ENCODE results near the gene FBXO41. TPM values are rescaled to one million over a fixed set of nuclear protein-coding genes. Genes with fewer than 3 reads are reported as not detected.

Gene FBXO41
- total RNA-seq, 4 donors from 2014 or later = 1.7 to 6.0 (median 4.2) TPM

DNA sequence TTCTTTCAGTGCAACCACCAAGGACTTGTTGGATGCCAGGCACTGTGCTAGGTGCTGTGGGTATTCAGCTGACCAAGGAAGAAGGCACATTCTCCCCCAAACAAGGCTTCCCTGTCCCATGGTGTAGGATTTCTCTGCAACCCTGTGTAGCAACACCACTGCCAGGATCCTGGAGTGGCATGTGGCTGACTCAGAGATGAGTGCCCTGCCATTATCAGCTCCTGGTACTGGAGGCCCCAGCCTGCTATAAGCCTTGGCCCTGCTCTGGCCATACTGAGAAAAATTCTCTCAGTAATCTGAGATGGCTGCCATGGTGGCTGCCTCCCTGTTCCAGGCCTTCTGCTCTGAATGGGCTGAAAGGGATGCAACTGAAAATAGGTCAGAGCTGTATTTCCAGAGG lies 66.0 kb downstream of the FBXO41 start:
- H3K27ac ChIP-seq (replicated peaks in 1 of 4) = no peak overlapping the region
- no peak overlapping the region for H3K4me3 ChIP-seq
- no peaks in the 10 kb centered on the region for H3K9me3 ChIP-seq
- H3K27me3 ChIP-seq = no peaks in the 10 kb centered on the region
- TF ChIP-seq EP300 (IDR thresholded peaks at IDR 0.05) = no peak
- no peak for TF ChIP-seq CTCF (IDR thresholded peaks at IDR 0.05)
- no peak for TF ChIP-seq POLR2AphosphoS5 (IDR thresholded peaks at IDR 0.05)
- no peak for TF ChIP-seq POLR2A (IDR thresholded peaks at IDR 0.05; ENCODE audit: low read depth)
- no peak for DNase-seq (ENCODE audit: extremely low spot score)
- peaks cover 10 to 51% (median 45%) of the 10 kb centered on the region in 4 donors for H3K36me3 ChIP-seq
- H3K4me1 ChIP-seq = peaks cover 4 to 22% (median 18%) of the 10 kb centered on the region in 4 donors
- intact Hi-C loops (cut with DNase I) = loop anchor here (10.0 kb wide), 1 partner anchor 167 kb away; the partner anchor contains the start of gene ALMS1

DNA sequence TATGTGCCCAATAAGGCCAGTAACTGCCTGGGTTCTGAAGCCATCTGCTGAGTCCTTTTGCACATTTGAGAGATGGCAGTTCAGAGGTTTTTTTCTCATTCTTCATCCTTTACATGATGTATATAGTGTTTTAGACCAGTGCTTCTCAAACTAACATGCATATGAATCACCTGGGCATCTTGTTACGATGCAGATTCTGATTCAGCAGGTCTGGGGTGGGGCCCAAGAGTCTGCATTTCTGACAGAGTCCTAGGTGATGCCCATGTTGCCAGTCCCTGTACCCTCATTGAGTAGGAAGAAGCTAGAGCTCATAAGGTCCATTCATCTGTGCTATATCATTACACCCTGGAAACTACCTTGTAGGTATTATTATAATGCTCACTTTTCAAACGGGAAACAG lies 66.5 kb downstream of the FBXO41 start:
- H3K4me3 ChIP-seq = no peak overlapping the region
- intact Hi-C loops (cut with DNase I) = loop anchor here (10.0 kb wide), 1 partner anchor 167 kb away; the partner anchor contains the start of gene ALMS1
- H3K27me3 ChIP-seq = no peaks in the 10 kb centered on the region
- no peak overlapping the region for H3K27ac ChIP-seq (replicated peaks in 1 of 4)
- peaks cover 4 to 25% (median 19%) of the 10 kb centered on the region in 4 donors for H3K4me1 ChIP-seq
- TF ChIP-seq POLR2AphosphoS5 (IDR thresholded peaks at IDR 0.05) (no peak), POLR2A (IDR thresholded peaks at IDR 0.05; ENCODE audit: low read depth) (no peak), CTCF (IDR thresholded peaks at IDR 0.05) (no peak)
- H3K36me3 ChIP-seq = peaks cover 5 to 46% (median 41%) of the 10 kb centered on the region in 4 donors
- DNase-seq (ENCODE audit: extremely low spot score) = no peak
- no peaks in the 10 kb centered on the region for H3K9me3 ChIP-seq
- 92% methylated on average over 2 of the region's 2 CpGs for WGBS

- WGBS = 92% methylated on average over 5 of the region's 5 CpGs
- intact Hi-C loops (cut with DNase I) = loop anchor here (10.0 kb wide), 1 partner anchor 168 kb away; the partner anchor contains the start of gene ALMS1
- no peak overlapping the region for H3K27ac ChIP-seq (replicated peaks in 1 of 4)
Observed at GRCh38 chr2:73217160-73217559, 67.1 kb downstream of the FBXO41 start.

GRCh38 chr2:73215254-73215653 lies 69.0 kb downstream of the FBXO41 start:
- WGBS = 76% methylated on average over 4 of the region's 4 CpGs
- no peaks in the 10 kb centered on the region for H3K9me3 ChIP-seq
- no peaks in the 10 kb centered on the region for H3K27me3 ChIP-seq
- no peak overlapping the region for H3K4me3 ChIP-seq
- H3K27ac ChIP-seq (replicated peaks in 1 of 4) = peak overlapping the region in 1 of 4 donors; percentile 81
- H3K36me3 ChIP-seq = peaks cover 0 to 20% (median 15%) of the 10 kb centered on the region in 4 donors
- no peak for TF ChIP-seq POLR2A (IDR thresholded peaks at IDR 0.05; ENCODE audit: low read depth)
- no peak for TF ChIP-seq CTCF (IDR thresholded peaks at IDR 0.05)
- no peak for TF ChIP-seq POLR2AphosphoS5 (IDR thresholded peaks at IDR 0.05)
- no peak for TF ChIP-seq EP300 (IDR thresholded peaks at IDR 0.05)
- H3K4me1 ChIP-seq = peaks cover 4 to 35% (median 27%) of the 10 kb centered on the region in 4 donors
- no peak for DNase-seq (ENCODE audit: extremely low spot score)
- intact Hi-C loops (cut with DNase I) = loop anchor here (10.0 kb wide), 1 partner anchor 170 kb away; the partner anchor contains the start of gene ALMS1

More at GRCh38 chr2:73217160-73217559, 67.1 kb downstream of the FBXO41 start:
- Histone ChIP-seq H3K9me3 (no peaks in the 10 kb centered on the region), H3K27me3 (no peaks in the 10 kb centered on the region), H3K4me1 (peaks cover 4 to 32% (median 25%) of the 10 kb centered on the region in 4 donors), H3K4me3 (no peak overlapping the region), H3K36me3 (peaks cover 5 to 39% (median 34%) of the 10 kb centered on the region in 4 donors)
- no peak for DNase-seq (ENCODE audit: extremely low spot score)
- TF ChIP-seq CTCF (IDR thresholded peaks at IDR 0.05) (no peak), POLR2AphosphoS5 (IDR thresholded peaks at IDR 0.05) (no peak), EP300 (IDR thresholded peaks at IDR 0.05) (no peak), POLR2A (IDR thresholded peaks at IDR 0.05; ENCODE audit: low read depth) (no peak)
